ENCODE data around the gene TCP11X2.
A peak's percentile ranks its signal among the peaks of the same experiment; 100 is the strongest.
"Not testable (repeated sequence)": the region's sequence is repeated elsewhere in the genome, so short reads cannot be mapped to it uniquely, and the experiment has no call there.

Gene TCP11X2

GRCh38 chrX:102471762-102472220, at the start of gene TCP11X2:
TCP11X2 (minus strand) TSS chrX:102471812.
- not testable (repeated sequence) for DNase-seq (ENCODE audit: low read depth)

DNA sequence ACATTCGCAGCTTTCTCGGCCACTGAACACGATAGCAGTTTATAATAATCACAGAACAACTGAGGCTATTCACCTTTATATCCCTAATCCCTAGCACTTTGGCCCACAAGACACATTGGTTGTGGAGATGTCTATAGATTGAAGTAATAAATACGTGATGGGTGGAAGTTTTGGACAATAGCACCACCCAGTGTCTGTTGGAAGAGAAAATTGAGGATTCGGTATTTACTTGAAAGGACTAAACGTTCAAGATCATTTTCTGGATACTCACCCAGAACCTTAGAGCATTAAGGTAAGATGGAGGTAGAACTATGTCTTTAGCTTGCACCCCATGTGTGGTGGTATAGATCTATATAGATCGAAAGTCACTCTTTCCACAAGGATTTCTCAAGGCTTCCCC, 45.7 kb upstream of the TCP11X2 start:
- DNase-seq (ENCODE audit: low read depth) = no peak

- peak; percentile 32 for DNase-seq (ENCODE audit: low read depth)
Measured at GRCh38 chrX:102515975-102516941, 44.6 kb upstream of the TCP11X2 start, which contains the start of gene TMSB15A. TMSB15A (minus strand) TSS chrX:102516739.

DNA sequence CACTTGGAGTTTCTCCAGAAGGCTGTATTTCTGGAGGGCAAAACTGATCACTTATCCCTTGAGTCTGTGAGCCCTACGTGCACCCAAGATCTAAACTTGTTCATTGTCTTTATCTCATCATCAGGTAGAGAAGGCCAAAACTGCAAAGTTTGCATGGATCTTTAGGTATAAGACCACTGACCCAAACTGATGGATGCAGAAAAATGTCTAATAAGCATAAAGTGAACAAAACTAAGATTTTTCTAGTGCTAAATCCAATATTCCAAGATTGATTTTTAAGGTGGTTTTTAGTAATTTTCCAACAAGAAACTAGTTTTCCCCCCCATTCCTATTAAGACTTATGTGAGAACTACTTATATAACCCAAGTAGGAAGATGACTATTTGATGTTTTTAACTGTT, 42.9 kb upstream of the TCP11X2 start:
- DNase-seq (ENCODE audit: low read depth) = no peak

GRCh38 chrX:102498732-102499131, 27.1 kb upstream of the TCP11X2 start:
- no peak for DNase-seq (ENCODE audit: low read depth)

DNA sequence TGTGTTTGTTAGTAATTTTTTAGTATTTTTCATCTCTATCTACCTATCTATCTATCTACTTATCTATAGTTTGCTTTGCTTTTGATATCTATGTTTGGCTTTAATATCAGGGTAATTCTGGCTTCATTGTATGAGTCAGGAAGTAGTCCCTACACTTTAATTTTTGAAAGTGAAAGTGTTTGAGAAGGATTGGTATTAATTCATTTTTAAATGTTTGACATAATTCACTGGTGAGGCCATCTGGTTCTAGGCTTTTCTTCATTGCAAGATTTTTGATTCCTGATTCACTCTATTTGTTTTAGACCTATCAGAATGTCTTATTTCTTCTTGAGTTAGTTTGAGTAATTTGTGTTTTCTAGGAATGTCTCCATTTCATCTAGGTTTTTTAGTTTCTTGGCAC, 20.2 kb upstream of the TCP11X2 start:
- no peak for DNase-seq (ENCODE audit: low read depth)

DNA sequence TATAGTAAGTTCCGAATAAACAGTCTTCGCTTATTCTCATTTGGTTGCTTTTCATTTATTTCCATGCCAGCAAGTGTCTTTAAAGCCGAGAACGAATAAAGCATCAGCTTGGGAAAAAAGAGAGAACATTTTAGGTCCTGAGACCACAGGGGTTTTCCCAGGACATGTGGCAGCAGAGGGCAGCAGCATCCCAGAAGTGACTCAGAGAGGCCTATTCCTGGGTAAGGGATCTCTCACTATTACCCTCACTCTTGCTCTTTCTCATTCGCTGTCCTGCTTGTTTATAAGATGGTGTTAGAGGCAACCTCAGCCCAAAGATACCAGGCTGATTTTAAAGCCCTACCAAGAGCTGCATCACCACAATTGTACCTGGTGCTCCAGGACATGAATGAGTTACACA, 7.2 kb upstream of the TCP11X2 start:
- not testable (repeated sequence) for DNase-seq (ENCODE audit: low read depth)

- not testable (repeated sequence) for DNase-seq (ENCODE audit: low read depth)
Measured at GRCh38 chrX:102470215-102470614, 1.4 kb downstream of the TCP11X2 start.

- DNase-seq (ENCODE audit: low read depth) = not testable (repeated sequence)
Measured at GRCh38 chrX:102458615-102459014, 13.0 kb downstream of the TCP11X2 start.

DNA sequence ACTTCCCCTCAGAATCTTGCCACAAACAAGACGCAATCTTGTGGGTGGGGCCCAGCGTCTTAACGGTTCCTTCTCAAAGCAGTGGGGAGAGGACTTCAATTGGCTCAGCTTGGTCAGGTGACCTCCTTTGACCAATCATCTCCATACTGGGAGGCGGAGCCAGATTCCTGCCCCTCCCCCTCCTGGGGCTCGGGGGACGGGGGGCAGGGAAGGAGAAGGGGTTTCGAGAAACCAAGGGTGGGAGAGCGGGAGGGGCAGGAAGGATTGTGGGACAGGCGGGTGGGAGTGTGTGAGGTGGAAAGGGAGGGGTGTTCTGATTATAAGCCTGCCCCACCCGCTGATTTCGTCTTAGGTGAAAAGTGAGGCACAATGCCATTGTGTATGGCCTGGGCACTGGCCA, 31.7 kb downstream of the TCP11X2 start, which contains the start of gene NXF2B:
NXF2B (minus strand) TSS at position 101 of the 400 bp plus-strand sequence. CDS start 59,972 bp downstream, outside the sequence.
- not testable (repeated sequence) for DNase-seq (ENCODE audit: low read depth)

- not testable (repeated sequence) for DNase-seq (ENCODE audit: low read depth)
Measured at GRCh38 chrX:102414493-102414892, 57.1 kb downstream of the TCP11X2 start.
